Measurements from ENCODE around the gene CRKL.

CRKL gene

GRCh38 chr22:20983081-20983771 lies 66.0 kb downstream of the CRKL start:
- DNase-seq, result no peak

GRCh38 chr22:20985720-20986119 lies 68.5 kb downstream of the CRKL start:
- no peak for DNase-seq

- no peak for DNase-seq
These were observed 69.2 kb downstream of the CRKL start for GRCh38 chr22:20986365-20986764.

GRCh38 chr22:20987375-20987774 lies 70.2 kb downstream of the CRKL start:
- DNase-seq, result no peak

- no peak for DNase-seq
These were observed 71.5 kb downstream of the CRKL start for GRCh38 chr22:20988573-20989322.

- peak; percentile 41 for DNase-seq
These were observed 72.3 kb downstream of the CRKL start for GRCh38 chr22:20989323-20990138.

GRCh38 chr22:20990184-20991180 lies 73.3 kb downstream of the CRKL start:
- no peak for DNase-seq

GRCh38 chr22:20991252-20992055 lies 74.2 kb downstream of the CRKL start:
- DNase-seq, result no peak

- DNase-seq, result no peak
These were observed 74.8 kb downstream of the CRKL start for GRCh38 chr22:20992056-20992442.

- no peak for DNase-seq
These were observed 75.5 kb downstream of the CRKL start for GRCh38 chr22:20992456-20993303.

- DNase-seq, result no peak
These were observed 76.3 kb downstream of the CRKL start for GRCh38 chr22:20993304-20994127.

- DNase-seq, result no peak
These were observed 77.1 kb downstream of the CRKL start for GRCh38 chr22:20994128-20994901.

GRCh38 chr22:20994902-20995241 lies 77.7 kb downstream of the CRKL start:
- no peak for DNase-seq

GRCh38 chr22:20995329-20996030 lies 78.3 kb downstream of the CRKL start:
- DNase-seq, result no peak

GRCh38 chr22:20996031-20996410 lies 78.8 kb downstream of the CRKL start:
- no peak for DNase-seq

GRCh38 chr22:20996598-20997535 lies 79.7 kb downstream of the CRKL start:
- DNase-seq, result no peak

All from hematopoietic multipotent progenitor cell treated with erythropoietin and hydrocortisone succinate and interleukin-3 and kit ligand, for 4 days (in vitro differentiated cells).